H7 (cell line): ENCODE results near the gene ZC3HAV1. TPM values are rescaled to one million over a fixed set of nuclear protein-coding genes. Genes with fewer than 3 reads are reported as not detected.
A peak's percentile ranks its signal among the peaks of the same experiment; 100 is the strongest.
"Not testable (repeated sequence)": the region's sequence is repeated elsewhere in the genome, so short reads cannot be mapped to it uniquely, and the experiment has no call there.

ENCODE experiments used
- DNase-seq: peaks from one replicate; pipeline ENCODE4 v3.0.0; 2012
- H3K27me3 ChIP-seq: 2 replicates; pipeline ENCODE4 v1.6.0; 2011; ENCODE audit warnings: mild to moderate bottlenecking, low read length; ENCODE audit not compliant: control insufficient read depth, insufficient read depth
- H3K36me3 ChIP-seq: replicated peaks from 2 replicates; pipeline ENCODE4 v1.5.1; 2011; ENCODE audit warnings: low read length; ENCODE audit not compliant: control insufficient read depth, insufficient read depth
- H3K4me3 ChIP-seq: 2 replicates; pipeline ENCODE4 v1.5.1; 2011; ENCODE audit warnings: low read depth, mild to moderate bottlenecking, control low read depth, low read length, moderate library complexity; ENCODE audit not compliant: insufficient read depth
- total RNA-seq: library from RNA; depleted of rRNA; stranded (reverse); fragments of >200 nt; shearing (Covaris generic); gene quantifications from 2 replicates; pipeline ENCODE4 v1.2.3, GENCODE V29; 2014

ZC3HAV1 gene
- total RNA-seq, 1 experiment from 2014 or later: 30.9 TPM

- Histone ChIP-seq H3K36me3 (peaks cover 7% of the 10 kb centered on the region), H3K4me3 (no peak overlapping the region), H3K27me3 (no peaks in the 10 kb centered on the region)
- no peak for DNase-seq
Observed at GRCh38 chr7:139086454-139086853, 23.1 kb downstream of the ZC3HAV1 start.

GRCh38 chr7:139084709-139085108 lies 24.8 kb downstream of the ZC3HAV1 start:
- Histone ChIP-seq H3K27me3 (no peaks in the 10 kb centered on the region), H3K36me3 (peaks cover 14% of the 10 kb centered on the region), H3K4me3 (no peak overlapping the region)
- DNase-seq: no peak

GRCh38 chr7:139081584-139081983 lies 27.9 kb downstream of the ZC3HAV1 start:
- Histone ChIP-seq H3K27me3 (no peaks in the 10 kb centered on the region), H3K4me3 (no peak overlapping the region), H3K36me3 (peaks cover 18% of the 10 kb centered on the region)
- no peak for DNase-seq

GRCh38 chr7:139080905-139081304 lies 28.6 kb downstream of the ZC3HAV1 start:
- no peak for DNase-seq
- Histone ChIP-seq H3K27me3 (no peaks in the 10 kb centered on the region), H3K36me3 (peaks cover 20% of the 10 kb centered on the region), H3K4me3 (no peak overlapping the region)

GRCh38 chr7:139079861-139080260 lies 29.7 kb downstream of the ZC3HAV1 start:
- no peak for DNase-seq
- H3K4me3 ChIP-seq: no peak overlapping the region
- H3K36me3 ChIP-seq: peaks cover 20% of the 10 kb centered on the region
- H3K27me3 ChIP-seq: no peaks in the 10 kb centered on the region

GRCh38 chr7:139078911-139079310 lies 30.6 kb downstream of the ZC3HAV1 start:
- DNase-seq: no peak
- Histone ChIP-seq H3K4me3 (no peak overlapping the region), H3K27me3 (no peaks in the 10 kb centered on the region), H3K36me3 (peaks cover 18% of the 10 kb centered on the region)

- H3K36me3 ChIP-seq: peaks cover 15% of the 10 kb centered on the region
- no peak for DNase-seq
- H3K4me3 ChIP-seq: no peak overlapping the region
- H3K27me3 ChIP-seq: no peaks in the 10 kb centered on the region
Observed at GRCh38 chr7:139078399-139078798, 31.1 kb downstream of the ZC3HAV1 start.

GRCh38 chr7:139077706-139078105 lies 31.8 kb downstream of the ZC3HAV1 start:
- DNase-seq, H3K27me3 ChIP-seq, H3K4me3 ChIP-seq: not testable (repeated sequence)
- peaks cover 14% of the 10 kb centered on the region for H3K36me3 ChIP-seq

- H3K36me3 ChIP-seq: peaks cover 16% of the 10 kb centered on the region
- H3K4me3 ChIP-seq: no peak overlapping the region
- DNase-seq: no peak
- no peaks in the 10 kb centered on the region for H3K27me3 ChIP-seq
Observed at GRCh38 chr7:139075871-139076686, 33.4 kb downstream of the ZC3HAV1 start.

GRCh38 chr7:139075031-139075652 lies 34.4 kb downstream of the ZC3HAV1 start:
- H3K27me3 ChIP-seq: no peaks in the 10 kb centered on the region
- H3K36me3 ChIP-seq: peaks cover 12% of the 10 kb centered on the region
- peak; percentile 72 for DNase-seq
- no peak overlapping the region for H3K4me3 ChIP-seq

- Histone ChIP-seq H3K36me3 (peaks cover 11% of the 10 kb centered on the region), H3K4me3 (no peak overlapping the region), H3K27me3 (no peaks in the 10 kb centered on the region)
- DNase-seq: no peak
Observed at GRCh38 chr7:139072796-139073195, 36.7 kb downstream of the ZC3HAV1 start.

- no peak overlapping the region for H3K4me3 ChIP-seq
- H3K27me3 ChIP-seq: no peaks in the 10 kb centered on the region
- peaks cover 11% of the 10 kb centered on the region for H3K36me3 ChIP-seq
- DNase-seq: no peak
Observed at GRCh38 chr7:139071680-139072079, 37.8 kb downstream of the ZC3HAV1 start.

- Histone ChIP-seq H3K27me3 (no peaks in the 10 kb centered on the region), H3K4me3 (no peak overlapping the region), H3K36me3 (peaks cover 9% of the 10 kb centered on the region)
- no peak for DNase-seq
Observed at GRCh38 chr7:139068544-139069399, 40.7 kb downstream of the ZC3HAV1 start.

GRCh38 chr7:139066315-139066714 lies 43.2 kb downstream of the ZC3HAV1 start:
- H3K36me3 ChIP-seq: peaks cover 6% of the 10 kb centered on the region
- H3K27me3 ChIP-seq: no peaks in the 10 kb centered on the region
- no peak overlapping the region for H3K4me3 ChIP-seq
- DNase-seq: no peak
